Body of pancreas (tissue), 4 donors: ENCODE data around the gene SHLD1.

ENCODE experiments used
- POLR2A ChIP-seq, 3 donors: fragments of 450-650 bp; IDR thresholded peaks; one replicate each; pipeline ENCODE4 v1.6.1; 2016; ENCODE audit warnings: antibody characterized with exemption in 3 of 3, mild to moderate bottlenecking in 2 of 3
- TF ChIP-seq, protein P1 (sequence below), 7 experiments: fragments of 450-650 bp in 4 of 7; fragments of 200-600 bp in 3 of 7; sonication (generic) in 3 of 7; IDR thresholded peaks; one replicate each; pipeline ENCODE4 v1.5.1; 2016 to 2019; ENCODE audit warnings: antibody characterized with exemption in 7 of 7

DNA sequence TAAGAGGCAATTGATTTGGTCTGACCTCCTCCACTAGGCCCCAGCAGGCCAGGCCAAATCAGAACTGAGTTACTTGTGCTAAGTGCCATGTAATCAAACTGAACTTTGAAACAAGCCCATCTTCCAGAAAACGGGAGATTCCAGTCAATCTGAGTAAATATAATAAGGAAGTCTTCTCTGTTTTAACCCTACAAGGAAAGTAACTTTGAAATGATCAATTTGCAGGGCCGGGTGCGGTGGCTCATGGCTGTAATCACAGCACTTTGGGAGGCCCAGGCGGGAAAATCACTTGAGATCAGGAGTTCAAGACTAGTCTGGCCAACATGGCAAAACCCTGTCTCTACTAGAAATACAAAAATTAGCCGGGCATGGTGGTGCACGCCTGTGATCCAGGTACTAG, 2.0 kb upstream of the SHLD1 start:
- TF ChIP-seq POLR2A (IDR thresholded peaks at IDR 0.05), result no peak
- TF ChIP-seq, protein P1, sequence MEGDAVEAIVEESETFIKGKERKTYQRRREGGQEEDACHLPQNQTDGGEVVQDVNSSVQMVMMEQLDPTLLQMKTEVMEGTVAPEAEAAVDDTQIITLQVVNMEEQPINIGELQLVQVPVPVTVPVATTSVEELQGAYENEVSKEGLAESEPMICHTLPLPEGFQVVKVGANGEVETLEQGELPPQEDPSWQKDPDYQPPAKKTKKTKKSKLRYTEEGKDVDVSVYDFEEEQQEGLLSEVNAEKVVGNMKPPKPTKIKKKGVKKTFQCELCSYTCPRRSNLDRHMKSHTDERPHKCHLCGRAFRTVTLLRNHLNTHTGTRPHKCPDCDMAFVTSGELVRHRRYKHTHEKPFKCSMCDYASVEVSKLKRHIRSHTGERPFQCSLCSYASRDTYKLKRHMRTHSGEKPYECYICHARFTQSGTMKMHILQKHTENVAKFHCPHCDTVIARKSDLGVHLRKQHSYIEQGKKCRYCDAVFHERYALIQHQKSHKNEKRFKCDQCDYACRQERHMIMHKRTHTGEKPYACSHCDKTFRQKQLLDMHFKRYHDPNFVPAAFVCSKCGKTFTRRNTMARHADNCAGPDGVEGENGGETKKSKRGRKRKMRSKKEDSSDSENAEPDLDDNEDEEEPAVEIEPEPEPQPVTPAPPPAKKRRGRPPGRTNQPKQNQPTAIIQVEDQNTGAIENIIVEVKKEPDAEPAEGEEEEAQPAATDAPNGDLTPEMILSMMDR (IDR thresholded peaks at IDR 0.05), result no peak
